NT2/D1 (cell line): ENCODE data around the gene NETO2.

Experiments used
- SUZ12 ChIP-seq: IDR thresholded peaks from 2 replicates; pipeline ENCODE4 v1.6.1; 2011; ENCODE audit not compliant: insufficient read length, insufficient read depth; ENCODE audit errors: extremely low read depth
- YY1 ChIP-seq: IDR thresholded peaks from 2 replicates; pipeline ENCODE4 v1.6.1; 2011; ENCODE audit not compliant: insufficient read length, insufficient read depth

DNA sequence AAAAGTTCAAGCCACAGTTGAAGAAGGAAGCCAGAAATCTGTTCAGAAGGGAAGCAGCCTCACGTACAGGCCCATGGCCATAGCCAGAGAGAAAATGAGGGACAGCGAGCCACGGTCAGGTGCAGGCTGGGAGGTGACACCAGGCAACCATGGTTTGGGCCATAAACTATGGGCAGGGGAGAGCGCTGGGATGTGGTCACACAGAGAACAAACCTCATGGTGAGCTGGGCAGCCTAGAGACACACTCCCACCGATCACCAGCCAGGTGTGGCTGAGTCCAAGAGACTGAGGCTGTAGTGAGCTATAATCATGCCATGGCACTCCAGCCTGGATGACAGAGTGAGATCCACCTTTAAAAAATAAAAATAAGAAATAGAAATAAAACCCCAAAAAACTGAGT, 76.5 kb downstream of the NETO2 start:
- TF ChIP-seq YY1 (no peak), SUZ12 (no peak)
